Measurements from ENCODE around the gene PDS5B.
A peak's percentile ranks its signal among the peaks of the same experiment; 100 is the strongest.
"Not testable (repeated sequence)": the region's sequence is repeated elsewhere in the genome, so short reads cannot be mapped to it uniquely, and the experiment has no call there.

Gene PDS5B

DNA sequence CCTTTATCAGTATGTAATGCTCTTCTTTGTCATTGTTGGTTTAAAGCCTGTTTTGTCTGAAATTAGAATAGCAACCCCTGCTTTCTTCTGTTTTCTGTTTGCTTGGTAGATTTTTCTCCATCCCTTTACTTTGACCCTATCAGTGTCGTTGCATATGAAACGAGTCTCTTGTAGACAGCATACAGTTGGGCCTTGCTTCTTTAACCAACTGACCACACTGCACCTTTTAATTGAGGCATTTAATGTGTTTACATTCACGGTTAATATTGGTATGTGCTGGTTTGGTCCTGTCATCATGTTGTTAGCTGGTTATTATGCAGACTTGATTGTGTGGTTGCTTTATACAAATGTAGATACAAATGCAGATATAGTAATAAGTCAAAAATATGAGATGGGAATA lies 71.1 kb downstream of the PDS5B start:
- no peak for DNase-seq

DNA sequence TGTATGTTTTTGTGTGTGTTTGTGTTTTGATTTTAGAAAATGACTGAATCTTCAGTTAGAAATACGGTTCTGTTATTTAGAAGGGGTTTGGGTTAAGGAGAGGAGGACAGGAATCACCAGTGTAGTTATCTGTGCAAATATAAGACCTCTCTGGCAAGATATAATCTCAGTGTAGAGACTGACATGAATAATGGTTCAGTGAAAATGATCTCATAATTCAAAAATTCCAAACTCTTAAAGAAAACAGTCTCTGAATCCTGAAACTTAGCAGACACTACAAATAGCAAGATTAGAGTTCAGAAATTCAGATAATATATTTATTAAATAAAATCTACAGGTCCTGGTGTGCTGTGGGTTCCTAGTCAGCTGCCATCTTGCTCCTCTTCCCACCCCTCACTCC lies 73.5 kb downstream of the PDS5B start:
- no peak for DNase-seq

DNA sequence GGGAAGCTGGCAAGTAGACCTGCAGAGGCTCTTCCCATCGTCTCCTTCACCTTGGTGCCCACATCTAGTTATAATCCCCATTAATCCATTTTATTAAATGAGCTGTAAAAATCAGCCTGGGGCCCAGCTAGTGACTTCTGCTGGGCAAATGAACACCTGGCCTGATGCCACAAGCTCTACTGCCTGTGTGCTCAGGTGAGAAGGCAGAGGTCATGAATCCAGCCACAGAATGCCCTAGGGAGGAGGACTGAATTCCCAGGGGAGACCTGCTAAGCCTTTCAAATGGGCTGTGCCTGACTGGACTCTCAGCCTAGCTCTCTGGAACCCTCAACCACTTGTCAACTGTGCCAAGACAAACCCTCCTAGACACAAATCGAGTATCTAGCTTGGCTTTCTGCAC lies 74.0 kb downstream of the PDS5B start:
- no peak for DNase-seq

DNA sequence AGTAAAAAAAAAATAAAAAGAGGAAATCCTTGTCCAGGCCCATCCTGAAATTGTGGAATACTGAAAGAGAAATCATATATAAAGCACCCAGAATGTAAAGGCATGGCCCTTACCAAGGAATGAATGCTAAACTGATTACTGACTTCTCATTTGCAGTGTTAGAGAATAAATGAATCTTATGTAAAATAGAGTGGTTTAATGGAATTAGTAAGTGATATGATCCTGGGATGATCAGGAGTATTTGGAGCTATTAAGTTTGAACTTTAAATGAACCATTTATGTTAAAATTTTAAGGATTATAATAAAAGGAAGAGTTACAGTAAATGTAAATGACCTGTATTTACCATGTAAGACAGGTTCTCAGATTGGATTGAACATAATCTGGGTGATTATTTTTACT lies 75.4 kb downstream of the PDS5B start:
- no peak for DNase-seq

DNA sequence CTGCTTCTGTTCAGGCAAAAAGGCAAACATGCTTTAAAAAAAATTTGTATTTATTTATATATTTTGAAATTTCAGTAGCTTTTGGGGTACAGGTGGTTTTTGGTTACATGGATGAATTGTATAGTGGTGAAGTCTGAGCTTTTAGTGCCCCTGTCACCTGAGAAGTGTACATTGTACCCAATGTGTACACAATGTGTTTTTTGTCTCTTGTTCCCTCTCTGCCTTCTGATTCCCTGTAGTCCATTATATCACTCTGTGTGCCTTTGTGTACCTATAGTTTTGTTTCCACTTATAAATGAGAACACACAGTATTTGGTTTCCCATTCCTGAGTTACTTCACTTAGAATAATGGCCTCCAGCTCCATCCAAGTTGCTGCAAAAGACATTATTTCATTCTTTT lies 77.4 kb downstream of the PDS5B start:
- no peak for DNase-seq

DNA sequence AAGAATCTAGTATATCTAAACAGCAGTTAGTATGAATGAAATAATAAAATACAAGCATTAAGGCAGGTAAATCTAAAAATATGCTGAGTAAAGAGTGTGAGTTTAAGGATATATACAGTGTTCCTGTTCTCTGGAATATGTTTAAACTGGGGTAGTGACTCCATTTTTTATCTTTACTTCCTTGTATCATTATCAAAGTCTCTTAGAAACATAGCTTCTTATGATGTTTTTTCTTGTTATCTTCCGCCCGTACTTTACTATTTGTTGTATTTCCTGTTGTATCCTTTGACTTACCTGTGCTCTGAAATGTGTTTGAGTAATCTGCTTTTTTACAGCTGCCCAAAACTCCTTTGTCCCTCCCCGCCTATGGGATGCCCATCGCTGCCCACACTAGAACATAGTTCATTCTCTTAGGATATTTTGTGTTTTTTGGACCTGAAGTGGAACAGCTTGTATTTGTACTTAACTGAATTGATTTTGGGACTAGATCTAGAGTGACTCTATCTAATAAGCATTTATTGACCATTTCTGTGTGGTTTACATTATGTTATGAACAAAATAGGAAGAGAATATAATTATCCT lies 80.8 kb downstream of the PDS5B start:
- no peak for DNase-seq

DNA sequence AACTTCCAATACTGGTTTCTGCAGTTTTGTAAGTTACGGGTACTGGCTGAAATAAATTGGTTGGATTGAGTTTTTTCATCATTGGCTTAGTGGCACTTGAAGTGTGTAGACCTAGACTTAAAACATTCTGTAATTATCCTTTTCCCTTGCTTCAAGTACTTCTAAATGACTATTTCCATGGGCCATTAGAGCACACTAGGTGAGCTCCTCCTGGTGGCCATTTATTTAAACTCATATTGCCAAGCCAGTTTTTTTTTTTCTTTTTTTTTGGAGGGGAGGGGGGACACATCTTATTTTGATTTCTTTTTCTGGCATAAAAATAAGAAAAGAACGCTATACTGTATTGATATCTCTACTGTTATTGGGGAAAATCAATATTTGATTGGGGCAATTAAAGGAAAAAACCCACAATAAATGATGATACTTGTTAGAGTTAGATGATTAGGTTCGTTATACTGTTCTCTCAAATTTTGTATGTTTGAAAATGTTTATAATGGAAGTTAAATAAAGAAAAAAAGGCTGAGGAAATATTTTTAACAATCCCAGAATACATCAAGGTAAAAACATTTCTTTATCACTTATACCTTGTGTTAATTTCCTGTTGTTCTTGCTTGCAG lies 82.9 kb downstream of the PDS5B start:
- peak; percentile 56 for DNase-seq

DNA sequence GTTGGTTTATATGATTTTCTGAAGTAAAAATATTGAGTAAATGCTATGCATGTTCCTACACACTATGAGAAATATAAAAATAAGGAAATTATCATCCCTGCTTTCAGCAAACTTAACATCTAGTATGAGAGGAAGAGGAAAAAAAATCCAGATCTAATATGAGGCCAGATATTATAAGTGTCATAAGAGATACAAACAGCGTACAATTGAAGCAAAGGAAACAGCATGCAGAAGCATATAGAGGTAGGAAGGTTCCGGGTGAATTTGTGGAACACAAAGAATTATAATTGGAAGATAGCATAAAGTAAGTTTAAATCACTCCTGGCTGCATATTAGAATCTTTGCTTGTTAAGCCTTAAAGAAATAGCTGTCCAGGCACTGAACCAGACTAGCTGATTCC lies 88.3 kb downstream of the PDS5B start:
- no peak for DNase-seq

DNA sequence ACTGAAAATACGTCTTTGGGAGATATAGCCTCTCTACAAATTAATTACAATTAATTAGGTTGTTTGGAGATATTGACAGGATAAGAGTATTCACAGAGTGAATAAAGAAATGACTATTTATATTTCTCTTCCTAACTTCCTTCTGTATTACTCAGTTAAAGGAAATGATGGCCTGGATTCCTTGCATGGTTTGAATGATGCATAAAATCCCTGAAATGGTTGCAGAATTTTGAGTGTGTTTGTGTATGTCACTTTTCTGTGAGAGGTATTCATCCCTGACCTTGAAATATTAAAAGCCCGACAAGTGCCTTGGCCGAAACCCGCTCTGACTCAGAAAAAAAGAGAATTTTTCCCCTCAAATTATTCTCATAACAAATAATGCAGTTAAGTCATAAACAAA lies 90.0 kb downstream of the PDS5B start:
- DNase-seq, result no peak

DNA sequence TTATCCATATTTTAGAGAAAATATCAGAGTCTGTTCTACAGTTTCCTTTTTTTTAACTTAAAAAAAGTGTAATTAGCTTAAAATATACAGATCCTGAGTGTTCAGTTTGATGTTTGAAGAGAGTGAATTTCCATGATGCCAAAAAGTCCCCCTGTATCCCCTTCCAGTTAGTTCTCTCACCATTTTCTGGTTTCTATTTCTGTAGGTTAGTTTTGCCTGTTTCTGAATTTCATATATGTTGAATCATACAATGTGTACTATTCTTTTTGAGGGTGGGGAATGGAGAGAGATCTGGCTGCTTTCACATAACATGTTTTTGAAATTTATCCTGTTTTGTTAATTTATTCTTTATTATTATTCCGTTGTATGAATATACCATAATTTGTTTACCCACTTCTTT lies 95.9 kb downstream of the PDS5B start:
- no peak for DNase-seq

DNA sequence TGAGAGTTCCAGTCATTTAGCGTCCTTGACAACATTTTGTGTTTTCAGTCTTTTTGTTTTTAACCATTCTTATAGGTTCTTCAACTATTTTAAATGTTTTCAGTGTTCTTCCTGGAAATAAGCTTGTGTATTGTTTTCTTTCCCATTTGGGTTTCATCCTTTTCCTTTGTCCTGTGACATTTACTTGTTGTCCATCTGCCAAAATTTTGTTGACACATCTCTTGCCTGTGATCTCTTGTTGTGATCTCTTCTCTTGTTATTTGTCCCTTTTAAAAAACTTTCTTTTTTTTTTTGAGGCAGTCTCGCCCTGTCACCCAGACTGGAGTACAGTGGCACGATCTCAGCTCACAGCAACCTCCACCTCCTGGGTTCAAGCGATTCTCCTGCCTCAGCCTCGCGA lies 96.5 kb downstream of the PDS5B start:
- no peak for DNase-seq

DNA sequence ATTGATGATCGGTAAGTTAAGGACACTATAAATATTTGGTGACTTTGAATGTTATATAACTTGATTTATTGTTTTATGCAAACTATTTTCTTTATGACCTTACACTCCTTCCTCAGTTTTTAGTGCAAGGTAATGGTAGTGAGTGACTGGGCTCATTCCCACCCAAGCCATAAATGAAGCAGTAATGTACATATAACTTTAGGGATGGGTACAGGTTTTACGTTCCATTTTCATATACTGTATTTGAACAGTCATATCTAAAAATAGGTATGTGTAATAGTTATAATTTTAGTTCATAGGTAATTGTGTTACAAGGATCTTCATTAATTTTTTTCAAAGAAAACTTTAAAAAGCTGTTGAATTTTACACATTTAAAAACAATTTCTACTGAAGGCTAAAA lies 101.0 kb downstream of the PDS5B start:
- no peak for DNase-seq

DNA sequence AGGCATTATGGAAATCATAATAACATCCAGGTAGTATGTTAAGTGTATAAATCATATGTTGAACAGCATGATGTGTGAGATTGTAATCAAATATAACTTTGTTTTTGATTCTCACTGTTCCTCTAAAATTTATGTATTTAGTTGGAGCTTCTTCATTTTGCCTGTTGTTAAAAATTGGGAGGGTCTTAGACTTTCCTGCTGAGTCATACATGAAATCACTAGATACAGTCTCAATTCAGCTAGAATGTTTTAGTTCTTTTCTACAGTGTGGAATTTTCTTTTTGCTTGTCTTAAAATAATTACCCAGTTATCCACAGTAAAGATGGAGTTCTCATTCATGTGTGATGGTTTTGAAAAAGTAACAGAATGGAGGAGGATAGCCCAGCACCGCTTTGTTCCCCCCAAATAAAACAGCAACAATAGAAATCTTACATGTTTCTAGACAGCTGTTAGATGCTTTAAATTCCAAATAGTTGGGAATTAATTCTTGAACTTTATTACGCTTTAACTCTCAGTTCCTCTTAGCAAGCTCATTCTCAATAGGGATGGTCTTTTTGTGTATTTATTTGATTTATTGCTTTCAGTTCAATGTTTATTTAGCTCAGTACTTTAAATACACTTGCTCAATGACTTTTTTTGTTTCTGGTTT lies 109.5 kb downstream of the PDS5B start:
- DNase-seq, result no peak

DNA sequence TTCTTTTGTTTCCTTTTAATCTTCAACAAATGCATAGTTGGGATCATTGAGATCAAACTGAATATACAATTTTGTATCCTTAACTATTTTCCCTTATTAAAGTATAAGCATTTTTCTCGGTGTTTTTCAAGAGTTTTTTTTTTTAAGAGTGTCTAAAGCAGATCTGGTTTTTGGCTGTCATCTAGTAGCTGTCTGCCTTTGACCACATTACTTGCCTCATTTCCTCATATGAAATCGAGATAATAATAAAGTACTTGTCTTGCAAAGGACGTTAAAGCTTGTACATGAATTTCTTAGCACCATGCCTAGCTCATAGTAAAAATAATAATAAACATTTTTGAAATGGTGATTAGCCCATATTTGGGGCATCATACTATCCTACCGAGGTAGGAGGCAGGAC lies 121.2 kb downstream of the PDS5B start:
- no peak for DNase-seq

DNA sequence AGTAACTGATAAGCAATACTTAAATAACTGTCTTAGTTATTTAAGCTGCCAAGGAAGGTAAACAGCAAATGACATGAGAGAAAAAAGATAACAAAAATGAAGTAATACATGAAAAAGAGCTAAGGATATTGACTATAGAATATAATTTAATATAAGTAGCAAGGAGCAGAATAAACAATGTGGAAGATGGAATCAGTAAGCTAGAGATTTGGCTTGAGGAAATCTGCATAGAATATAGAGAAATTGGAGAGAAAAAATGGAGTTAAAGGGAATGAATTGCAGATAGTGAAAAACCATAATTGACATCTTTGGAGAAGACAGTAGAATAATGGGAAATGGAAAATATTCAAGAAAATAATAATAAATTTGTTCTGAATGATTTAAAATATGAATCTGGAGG lies 127.1 kb downstream of the PDS5B start:
- DNase-seq, result no peak

DNA sequence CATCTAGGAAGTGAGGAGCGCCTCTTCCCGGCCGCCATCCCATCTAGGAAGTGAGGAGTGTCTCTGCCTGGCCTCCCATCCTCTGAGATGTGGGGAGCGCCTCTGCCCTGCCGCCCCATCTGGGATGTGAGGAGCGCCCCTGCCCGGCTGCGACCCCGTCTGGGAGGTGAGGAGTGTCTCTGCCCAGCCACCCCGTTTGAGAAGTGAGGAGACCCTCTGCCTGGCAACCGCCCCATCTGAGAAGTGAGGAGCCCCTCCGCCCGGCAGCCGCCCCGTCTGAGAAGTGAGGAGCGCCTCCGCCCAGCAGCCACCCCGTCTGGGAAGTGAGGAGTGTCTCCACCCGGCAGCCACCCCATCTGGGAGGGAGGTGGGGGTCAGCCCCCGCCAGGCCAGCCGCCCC lies 129.9 kb downstream of the PDS5B start:
- DNase-seq, result not testable (repeated sequence)

DNA sequence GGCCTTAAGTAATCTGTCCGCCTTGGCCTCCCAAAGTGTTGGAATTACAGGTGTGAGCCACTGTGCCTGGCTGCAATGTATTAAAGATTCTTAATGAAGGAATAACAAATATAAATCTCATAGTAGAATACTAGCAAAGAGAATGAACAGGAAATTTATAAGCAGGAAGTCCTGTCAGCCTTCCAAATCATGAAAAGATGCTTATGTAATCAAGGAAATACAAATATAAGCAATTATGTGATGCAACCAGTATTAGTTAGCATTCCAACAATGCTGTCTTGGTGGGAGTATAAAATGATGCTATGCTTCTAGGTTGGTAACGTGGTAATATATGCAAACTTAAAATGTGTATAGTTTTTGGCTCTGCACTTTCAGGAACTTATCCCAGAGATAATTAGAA lies 133.8 kb downstream of the PDS5B start:
- DNase-seq, result no peak

DNA sequence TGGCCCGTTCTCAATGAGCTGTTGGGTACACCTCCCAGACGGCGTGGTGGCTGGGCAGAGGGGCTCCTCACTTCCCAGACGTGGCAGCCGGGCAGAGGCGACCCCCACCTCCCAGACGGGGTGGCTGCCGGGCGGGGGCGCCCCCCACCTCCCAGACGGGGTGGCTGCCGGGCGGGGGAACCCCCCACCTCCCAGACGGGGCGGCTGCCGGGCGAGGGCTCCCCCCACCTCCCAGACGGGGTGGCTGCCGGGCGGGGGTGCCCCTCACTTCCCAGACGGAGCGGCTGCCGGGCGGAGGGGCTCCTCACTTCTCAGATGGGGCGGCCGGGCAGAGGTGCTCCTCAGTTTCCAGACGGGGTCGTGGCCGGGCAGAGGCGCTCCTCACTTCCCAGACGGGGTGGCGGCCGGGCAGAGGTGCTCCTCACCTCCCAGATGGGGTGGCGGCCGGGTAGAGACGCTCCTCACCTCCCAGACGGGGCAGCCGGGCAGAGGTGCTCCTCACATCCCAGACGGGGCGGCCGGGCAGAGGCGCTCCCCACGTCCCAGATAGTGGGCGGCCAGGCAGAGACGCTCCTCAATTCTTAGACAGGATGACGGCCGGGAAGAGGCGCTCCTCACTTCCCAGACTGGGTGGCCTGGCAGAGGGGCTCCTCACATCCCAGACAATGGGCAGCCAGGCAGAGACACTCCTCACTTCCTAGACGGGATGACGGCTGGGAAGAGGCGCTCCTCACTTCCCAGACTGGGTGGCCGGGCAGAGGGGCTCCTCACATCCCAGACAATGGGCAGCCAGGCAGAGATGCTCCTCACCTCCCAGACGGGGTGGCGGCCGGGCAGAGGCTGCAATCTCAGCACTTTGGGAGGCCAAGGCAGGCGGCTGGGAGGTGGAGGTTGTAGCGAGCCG lies 135.1 kb downstream of the PDS5B start:
- DNase-seq, result not testable (repeated sequence)

DNA sequence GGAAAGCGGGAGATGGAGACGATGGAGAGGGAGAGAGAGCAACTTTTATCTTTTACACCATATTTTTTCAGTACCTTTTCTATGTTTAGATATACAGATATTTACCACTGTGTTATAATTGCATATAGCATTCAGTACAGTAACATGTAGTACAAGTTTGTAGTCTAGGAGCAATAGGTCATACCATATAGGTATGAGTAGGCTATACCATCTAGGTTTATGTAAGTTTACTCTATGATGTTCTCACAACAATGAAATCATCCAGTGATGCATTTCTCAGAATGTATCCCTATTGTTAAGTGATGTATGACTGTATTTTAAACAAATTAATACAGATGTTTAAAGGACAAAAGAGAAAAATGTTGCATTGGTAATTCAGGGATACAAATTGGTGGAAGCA lies 136.1 kb downstream of the PDS5B start:
- DNase-seq, result no peak

DNA sequence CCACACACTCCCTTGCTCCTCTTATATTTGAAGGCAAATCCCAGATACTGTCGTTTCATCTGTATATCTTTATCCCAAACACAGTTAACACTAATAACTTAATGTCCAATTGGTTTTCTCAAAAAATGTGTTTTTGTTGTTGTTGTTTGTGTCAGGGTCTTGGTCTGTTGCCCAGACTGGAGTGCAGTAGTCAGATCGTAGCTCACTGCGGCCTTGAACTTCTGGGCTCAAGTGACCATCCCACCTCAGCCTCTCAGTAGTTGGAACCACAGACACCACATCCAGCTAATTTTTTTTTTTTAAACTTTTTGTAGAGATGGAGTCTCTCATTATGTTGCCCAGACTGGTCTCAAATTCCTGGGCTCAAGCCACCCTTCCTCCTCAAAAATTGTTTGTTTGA lies 137.7 kb downstream of the PDS5B start:
- DNase-seq, result no peak

DNA sequence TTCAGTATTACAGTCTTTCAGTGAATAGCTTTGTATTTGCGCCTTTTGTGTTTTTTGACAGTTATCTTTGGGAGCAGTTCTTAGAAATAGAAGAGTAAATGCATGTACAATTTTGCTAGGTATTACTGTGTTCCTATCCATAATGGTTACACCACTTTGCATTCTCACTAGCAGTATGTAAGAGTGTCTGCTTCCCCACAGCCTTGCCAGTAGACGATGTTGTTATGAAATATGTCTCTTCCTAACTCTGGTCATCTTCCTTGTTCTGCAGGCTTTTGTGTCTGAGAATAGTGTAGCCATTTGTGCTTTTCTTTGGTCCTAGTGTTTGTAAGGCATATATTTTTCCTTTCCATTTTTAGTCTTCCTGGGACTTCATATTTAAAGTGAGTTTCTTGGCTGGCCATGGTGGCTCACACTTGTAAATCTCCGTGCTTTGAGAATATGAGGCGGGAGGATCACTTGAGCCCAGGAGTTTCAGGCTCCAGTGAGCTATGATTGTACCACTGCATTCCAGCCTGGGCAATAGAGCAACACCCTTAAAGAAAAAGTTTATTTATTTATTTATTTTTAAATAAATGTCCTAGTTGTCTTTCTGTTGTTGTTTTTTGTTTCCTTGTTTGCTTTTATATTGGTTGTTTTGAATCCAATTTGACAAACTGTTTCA lies 140.3 kb downstream of the PDS5B start:
- no peak for DNase-seq

DNA sequence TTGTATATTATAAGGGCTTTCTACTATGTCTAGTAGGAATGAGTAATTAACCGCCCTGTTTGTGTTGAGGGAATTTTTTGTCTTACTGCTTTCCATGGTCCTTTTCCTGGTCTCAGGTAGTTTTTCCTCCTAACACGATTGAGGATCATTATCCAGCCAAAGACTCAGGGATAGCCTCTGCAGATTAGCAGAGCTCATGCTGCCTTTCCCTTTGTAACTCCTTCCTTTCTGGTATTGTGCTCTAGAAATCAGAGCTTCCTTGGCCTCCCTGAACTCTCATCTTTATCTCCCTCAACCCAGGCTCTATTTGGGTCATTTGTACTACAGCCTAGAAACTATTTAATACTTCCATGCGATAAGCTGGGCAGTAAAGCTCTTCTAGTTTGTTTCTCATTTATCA lies 142.1 kb downstream of the PDS5B start:
- no peak for DNase-seq

DNA sequence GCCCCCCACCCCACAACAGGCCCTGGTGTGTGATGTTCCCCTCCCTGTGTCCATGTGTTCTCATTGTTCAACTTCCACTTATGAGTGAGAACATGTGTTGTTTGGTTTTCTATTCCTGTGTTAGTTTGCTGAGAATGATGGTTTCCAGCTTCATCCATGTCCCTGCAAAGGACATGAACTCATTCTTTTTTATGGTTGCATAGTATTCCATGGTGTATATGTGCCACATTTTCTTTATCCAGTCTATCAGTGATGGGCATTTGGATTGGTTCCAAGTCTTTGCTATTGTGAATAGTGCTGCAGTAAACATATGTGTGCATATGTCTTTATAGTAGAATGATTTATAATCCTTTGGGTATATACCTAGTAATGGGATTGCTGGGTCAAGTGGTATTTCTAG lies 142.8 kb downstream of the PDS5B start:
- not testable (repeated sequence) for DNase-seq
